Measurements from ENCODE around the gene TECPR2.
"Not testable (repeated sequence)": the region's sequence is repeated elsewhere in the genome, so short reads cannot be mapped to it uniquely, and the experiment has no call there.

TECPR2 gene

DNA sequence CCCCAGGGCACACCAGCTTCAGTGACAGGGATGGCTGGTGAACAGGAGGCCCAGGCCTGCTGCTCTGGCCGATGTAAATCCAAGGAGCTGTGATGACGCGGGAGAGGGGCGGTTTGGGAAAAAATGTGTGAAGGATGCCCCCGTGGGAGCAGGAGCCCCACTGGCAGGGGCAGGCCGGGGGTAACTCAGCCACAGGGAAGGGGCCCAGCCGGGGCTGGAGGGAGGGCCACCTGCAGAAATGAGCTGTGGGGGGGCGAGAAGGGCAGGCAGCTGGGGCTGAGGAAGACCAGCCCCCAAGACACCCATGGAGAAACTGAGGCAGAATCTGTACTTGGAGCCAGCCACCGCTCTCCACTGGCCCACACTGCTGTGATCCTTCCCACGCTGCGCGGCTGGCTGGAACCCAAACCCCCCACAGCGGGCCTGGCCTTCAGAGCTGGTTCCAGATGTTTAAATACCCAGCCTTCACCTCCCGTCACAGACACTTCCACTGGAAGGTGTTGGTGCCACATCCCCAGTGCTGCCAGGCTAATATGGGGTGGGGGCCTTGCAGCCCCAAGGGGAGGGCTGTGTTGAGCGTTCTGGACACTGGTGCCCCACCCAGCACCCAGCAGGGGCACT is 175.3 kb downstream of the TECPR2 start:
- no peak for DNase-seq (ENCODE audit: low read depth, low spot score)
- no peak overlapping the region for H3K4me3 ChIP-seq (ENCODE audit: low read length)

DNA sequence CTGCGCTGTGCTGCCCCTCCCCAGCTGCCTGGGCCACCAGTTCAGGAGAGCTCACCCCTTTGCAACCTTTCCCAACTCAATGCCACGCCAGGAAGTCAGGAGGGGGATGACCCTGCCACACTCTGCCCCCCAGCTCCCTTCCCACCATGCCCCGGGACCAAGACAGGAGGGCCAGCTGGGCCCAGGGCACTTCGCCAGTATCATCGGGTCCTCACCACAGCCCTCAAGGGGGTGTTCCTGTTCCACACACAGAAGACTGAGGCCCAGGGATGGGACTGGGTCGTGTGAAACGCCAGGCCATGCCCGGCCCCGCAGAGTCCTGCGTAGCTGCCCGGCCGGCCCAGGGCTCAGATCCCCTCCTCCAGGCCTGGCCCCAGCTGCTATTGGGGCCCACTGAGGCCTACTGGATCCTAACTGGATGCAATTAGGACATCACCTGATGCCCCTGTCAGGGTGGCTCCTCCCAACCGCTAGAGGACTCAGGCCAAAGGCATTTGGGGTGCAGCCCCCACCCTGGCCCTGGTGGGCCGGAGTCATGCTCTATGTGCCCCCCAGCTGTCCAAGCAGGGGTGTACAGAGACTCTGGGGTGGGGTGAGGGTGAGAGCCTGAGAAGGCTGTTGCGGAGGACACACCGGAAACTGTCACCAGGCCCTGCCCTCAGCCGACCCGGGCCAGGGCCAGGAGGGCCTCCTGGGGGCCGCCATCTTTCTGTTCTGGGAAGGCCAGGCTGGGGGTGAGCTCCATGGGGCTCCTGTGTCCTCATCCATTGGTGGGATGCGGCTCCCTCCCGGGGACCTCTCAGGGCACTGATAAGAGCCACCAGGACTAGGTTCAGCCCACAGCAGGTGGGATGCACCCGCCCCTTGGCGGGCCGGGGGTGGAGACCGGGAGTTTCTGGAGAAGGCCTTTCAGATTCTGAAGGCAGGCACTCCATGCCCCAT is 176.1 kb downstream of the TECPR2 start:
- no peak overlapping the region for H3K4me3 ChIP-seq (ENCODE audit: low read length)
- DNase-seq (ENCODE audit: low read depth, low spot score): no peak

DNA sequence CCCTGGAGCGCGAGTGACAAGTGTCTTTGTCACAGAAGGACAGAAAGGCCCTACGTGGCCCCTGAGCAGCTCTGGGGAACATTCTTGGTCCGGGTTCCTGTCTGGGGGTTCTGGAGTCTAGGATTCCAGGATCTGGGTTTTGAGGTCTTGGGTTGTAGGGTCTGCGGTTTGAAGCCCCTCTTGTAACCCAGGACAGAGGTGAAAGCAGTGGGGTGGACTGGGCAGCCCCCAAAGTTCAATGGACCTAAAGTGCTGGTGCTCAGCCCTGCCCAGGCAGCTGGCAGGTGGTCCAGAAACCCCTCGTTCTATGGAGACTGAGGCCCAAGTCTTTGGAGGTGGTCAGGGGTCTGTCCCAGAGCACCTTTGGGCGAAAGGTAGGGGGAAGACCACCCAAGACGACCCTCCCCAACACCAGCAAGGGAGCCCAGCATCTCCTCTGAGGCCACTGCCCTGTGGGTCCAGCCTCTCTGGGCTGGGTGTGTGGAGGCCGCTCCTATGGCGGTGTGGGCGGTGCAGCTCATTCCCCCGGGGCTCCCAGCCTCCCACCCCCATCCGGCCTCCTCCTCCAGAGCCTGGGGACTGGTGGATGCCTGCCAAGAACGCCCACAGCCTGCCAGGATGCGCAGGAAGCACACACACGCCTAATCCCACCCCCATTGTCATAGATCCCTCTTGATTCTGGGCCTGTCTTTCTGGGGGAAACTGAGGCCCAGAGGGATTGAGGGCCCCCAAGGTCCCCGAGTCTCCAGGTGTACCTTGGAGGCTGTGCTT is 177.0 kb downstream of the TECPR2 start:
- no peak for DNase-seq (ENCODE audit: low read depth, low spot score)
- no peak overlapping the region for H3K4me3 ChIP-seq (ENCODE audit: low read length)

DNA sequence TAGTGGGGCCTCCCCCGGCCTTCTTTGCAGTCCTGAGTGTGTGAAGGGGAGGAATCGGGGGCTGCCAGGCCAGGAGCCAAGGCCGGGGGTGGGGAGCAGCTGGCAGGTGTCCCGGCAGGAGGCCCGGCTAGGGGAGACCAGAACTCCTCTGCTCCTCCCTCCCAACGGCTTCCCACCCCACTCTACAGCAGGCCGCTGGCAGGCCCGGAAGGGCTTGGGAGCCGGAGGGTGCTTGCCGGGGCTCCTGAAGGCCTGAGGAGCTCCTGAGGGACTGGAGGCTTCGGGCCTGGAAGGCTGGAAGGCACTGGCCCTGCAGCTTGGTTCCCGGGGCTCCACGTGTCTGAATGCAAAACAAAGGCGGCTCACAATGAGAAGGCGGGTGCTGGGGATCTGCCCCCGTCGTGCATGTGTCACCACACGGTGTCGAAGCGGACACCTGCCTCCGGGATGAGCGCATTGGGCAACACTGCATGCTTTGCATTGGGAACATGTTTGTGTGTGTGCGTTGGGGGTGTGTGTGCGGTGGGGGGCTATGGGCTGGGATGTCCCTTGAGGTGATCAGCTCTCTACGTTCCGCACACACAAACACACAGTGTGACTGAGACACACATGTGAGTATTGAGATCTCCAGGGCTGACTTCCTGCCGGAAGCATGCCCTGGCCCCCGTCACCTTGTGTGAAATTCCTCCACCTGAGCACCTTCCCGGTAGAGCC is 177.7 kb downstream of the TECPR2 start:
- no peak overlapping the region for H3K4me3 ChIP-seq (ENCODE audit: low read length)

DNA sequence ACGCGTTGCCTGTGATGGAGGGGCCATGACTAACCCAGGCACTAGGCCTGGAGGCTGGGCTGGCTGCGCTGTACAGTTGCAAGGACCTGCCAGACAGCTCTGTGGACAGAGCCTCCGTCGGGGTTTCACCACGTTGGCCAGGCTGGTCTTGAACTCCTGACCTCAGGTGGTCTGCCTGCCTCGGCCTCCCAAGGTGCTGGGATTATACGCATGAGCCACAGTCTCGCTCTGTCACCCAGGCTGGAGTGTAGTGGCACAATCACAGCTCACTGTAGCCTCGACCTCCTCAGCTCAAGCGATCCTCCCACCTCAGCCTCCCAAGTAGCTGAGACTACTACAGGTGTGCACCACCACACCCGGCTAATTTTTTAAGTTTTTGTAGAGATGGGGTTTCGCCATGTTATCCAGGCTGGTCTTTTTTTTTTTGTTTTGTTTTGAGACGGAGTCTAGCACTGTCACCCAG is 178.3 kb downstream of the TECPR2 start:
- DNase-seq (ENCODE audit: low read depth, low spot score); H3K4me3 ChIP-seq (ENCODE audit: low read length): not testable (repeated sequence)

More for the DNA sequence above, 177.7 kb downstream of the TECPR2 start:
- no peak for DNase-seq (ENCODE audit: low read depth, low spot score)

DNA sequence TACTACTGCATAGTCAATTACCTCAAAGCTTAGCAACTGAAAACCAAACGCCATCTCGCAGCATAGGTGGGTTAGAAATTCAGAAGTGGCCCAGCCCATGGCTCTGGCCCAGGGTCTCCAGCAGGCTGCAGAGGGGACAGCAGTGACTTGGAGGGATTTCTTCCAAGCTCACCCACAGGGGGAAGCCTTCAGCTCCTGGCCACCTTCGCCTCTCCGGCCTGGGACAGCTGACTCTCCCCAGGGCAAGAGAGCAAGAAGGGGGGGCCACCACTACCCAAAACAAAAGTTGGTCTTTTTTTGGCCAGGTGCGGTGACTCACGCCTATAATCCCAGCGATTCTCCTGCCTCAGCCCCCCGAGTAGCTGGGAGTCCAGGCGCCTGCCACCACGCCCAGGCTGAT is 179.0 kb downstream of the TECPR2 start:
- DNase-seq (ENCODE audit: low read depth, low spot score): no peak
- H3K4me3 ChIP-seq (ENCODE audit: low read length): no peak overlapping the region

DNA sequence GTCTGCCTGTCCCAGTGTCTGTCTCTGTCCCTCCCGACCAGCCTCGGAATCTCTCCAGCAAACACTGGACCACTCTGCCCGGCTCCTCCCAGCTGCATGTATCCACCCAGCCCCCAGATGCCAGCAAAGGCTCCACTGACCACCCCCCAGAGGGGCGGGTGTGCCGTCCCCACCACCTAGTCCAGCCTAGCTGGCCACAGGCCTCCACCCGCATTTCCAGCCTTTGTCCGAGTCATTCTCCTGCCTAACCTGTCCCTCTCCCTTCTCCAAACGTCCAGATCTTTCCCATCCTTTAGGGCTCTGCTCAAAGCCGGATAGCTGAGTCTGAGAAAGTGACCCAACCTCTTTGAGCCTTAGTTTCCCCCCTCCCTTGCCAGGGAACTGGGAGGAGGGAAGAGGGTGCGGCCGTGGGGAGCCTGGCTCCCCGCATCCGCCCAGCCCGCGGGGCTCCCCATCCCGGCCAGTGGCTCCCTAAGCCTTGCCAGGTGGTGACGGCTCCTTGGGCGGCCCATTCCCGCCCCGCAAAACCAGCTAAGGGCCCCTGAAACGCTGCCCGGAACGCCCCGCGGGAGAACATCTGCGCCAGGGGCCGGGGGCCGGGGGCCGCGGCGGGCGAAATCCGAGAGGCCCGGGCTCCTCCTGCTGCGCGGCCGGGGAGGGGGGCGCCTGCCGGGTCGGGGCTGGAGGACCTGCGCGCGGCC is 181.5 kb downstream of the TECPR2 start:
- no peak for DNase-seq (ENCODE audit: low read depth, low spot score)
- H3K4me3 ChIP-seq (ENCODE audit: low read length): no peak overlapping the region

DNA sequence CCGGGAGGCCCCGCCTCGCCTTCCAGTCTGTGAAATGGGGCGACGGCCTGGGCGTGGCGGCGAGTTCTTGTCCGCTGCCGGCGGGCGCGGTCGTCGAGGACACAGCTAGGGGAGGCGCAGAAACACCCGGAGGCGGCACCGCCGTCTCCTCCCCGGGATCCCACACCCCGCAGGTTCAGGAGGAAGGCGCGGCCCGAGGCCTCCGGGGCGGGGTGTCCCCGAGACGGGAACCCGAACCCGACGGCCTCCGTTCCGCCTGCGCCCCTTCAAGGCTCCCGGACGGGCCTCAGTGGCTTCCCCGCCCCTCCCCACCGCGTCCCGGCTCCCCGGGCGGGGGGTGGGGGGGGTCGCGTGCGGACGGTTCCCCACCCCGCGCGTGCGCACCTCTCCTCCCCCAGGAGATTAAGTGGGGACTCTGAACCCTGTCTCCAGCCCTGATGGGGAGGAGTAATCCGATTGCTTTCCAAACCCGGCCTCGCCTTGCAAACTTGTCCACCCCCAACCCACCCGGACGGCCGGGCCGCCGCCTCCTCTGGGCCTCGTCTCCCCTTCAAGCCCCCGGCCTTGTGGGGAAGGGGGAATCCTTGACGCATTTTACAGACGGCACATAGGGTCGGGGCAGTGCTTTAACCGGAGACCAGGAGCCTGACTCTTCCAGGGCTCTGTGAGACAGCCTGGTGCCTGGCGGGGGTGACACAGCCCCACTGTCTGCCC is 182.2 kb downstream of the TECPR2 start:
- H3K4me3 ChIP-seq (ENCODE audit: low read length): no peak overlapping the region
- DNase-seq (ENCODE audit: low read depth, low spot score): no peak

DNA sequence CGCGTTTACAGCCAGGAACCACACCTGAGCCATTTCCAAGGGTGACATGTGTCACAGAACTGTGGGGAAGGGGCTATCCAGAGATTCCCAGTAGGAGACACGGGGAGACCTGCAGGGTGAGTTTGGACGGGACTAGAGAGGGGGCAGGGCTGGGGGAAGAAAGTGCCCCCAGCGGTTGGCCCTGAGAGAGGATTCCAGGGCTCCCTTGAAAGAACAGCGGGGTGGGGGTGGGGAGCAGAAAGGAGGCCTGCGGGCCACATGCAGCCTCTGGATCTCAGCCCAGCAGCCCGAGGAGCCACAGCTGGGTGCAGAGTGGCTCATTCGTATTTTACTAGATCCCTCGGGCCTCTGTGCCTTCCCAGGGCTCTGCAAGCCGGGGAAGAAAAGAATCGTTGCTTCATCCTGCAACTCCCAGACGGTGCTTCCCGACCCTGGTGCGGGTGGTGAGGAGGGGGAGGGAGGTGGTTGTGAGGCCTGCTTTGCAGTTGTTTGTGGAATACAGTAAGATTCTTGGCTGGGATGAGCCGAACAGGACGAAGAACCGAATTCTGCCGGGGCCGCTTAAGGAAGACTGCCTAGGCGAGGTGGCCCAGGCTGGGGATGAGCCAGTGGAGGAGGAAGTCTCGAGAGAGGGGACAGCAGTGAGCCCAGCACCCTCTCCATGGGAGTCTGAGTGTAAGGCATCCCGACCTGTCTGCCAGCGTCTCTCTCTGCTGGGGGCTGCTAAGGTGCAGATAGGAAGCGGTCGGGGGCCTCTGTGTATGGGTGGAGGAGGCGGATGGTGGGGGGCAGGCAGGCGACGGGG is 182.9 kb downstream of the TECPR2 start:
- H3K4me3 ChIP-seq (ENCODE audit: low read length): no peak overlapping the region
- no peak for DNase-seq (ENCODE audit: low read depth, low spot score)

DNA sequence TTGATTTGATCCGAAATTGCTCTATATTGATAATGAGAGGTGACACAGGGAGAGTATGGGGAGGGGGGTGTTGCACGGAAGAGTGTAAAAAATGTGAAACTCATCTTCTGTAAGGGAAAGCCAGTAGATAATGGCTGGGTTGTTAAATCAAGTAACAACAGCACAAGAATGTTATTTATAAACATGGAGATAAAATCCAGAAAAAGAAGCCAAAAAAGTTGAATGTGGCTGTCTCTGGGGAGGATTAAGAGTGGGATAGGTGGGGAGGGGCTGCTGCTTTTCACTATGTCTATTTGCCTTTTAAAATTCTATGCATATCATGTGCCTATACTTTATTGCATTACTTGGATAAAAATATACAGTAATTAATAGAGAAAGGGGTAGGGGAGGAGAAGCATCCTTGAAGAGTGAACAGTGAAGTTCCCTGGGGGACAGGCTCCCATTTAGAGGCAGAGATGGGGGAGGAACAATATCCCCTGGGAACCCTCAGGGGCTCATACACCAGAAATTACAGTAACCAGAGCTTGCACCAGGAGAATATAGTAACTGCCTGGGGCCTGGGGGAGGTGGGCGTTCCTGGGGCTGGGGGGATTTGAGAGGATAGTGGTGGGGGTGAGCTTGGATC is 186.0 kb downstream of the TECPR2 start:
- H3K4me3 ChIP-seq (ENCODE audit: low read length): no peak overlapping the region
- no peak for DNase-seq (ENCODE audit: low read depth, low spot score)

DNA sequence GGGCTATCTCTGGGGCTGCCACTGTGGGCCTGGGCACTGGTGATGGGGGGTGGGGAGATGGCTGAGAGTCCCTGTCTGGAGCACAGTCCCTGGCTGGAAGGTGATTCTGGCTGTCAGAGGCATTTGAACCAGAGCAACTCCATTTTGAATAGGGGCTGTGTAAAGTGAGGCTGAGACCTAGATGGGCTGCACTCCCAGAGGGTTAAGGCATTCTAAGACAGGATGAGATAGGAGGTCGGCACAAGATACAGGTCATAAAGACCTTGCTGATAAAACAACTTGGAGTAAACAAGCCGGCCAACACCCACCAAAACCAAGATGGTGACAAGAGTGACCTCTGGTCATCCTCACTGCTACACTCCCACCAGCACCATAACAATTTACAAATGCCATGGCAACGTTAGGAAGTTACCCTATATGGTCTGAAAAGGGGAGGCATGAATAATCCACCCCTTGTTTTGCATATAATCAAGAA is 188.2 kb downstream of the TECPR2 start:
- not testable (repeated sequence) for H3K4me3 ChIP-seq (ENCODE audit: low read length); DNase-seq (ENCODE audit: low read depth, low spot score)

Data from Jurkat, Clone E6-1 (cell line).